GM12891 (cell line): ENCODE results near the gene NOXRED1.

Experiments used
- POLR2A ChIP-seq: IDR thresholded peaks from 2 replicates; pipeline ENCODE4 v1.6.1; 2011; ENCODE audit warnings: low read depth, low read length, control low read depth
- POLR2AphosphoS5 ChIP-seq: IDR thresholded peaks from 2 replicates; pipeline ENCODE4 v1.6.1; 2011; ENCODE audit warnings: low read depth, low read length, control low read depth
- SPI1 ChIP-seq: IDR thresholded peaks from 2 replicates; pipeline ENCODE4 v1.6.1; 2011; ENCODE audit warnings: low read depth, low read length, control low read depth
- TAF1 ChIP-seq: IDR thresholded peaks from 2 replicates; pipeline ENCODE4 v1.6.1; 2011; ENCODE audit warnings: low read depth, low read length, control low read depth

GRCh38 chr14:77375164-77375950 is 48.0 kb downstream of the NOXRED1 start:
- peak; percentile 70 for TF ChIP-seq SPI1
- no peak for TF ChIP-seq TAF1
- no peak for TF ChIP-seq POLR2A
- TF ChIP-seq POLR2AphosphoS5: no peak
